NCI-H1092 treated with DMSO at 0.1 percent for 48 hours (cell line): Measurements from ENCODE around the gene PLEKHA7.

Source experiments
- DNase-seq: peaks from one replicate; lab custom pipeline; 2025; lab: John Stamatoyannopoulos, UW

Gene PLEKHA7

GRCh38 chr11:16787035-16787742 lies 227.0 kb downstream of the PLEKHA7 start:
- DNase-seq, result no peak

GRCh38 chr11:16786131-16786530 lies 228.1 kb downstream of the PLEKHA7 start:
- no peak for DNase-seq

GRCh38 chr11:16785520-16786128 lies 228.6 kb downstream of the PLEKHA7 start:
- peak; percentile 48 for DNase-seq

- DNase-seq, result no peak
Measured at GRCh38 chr11:16784666-16785065, 229.5 kb downstream of the PLEKHA7 start.

- DNase-seq, result no peak
Measured at GRCh38 chr11:16784097-16784496, 230.1 kb downstream of the PLEKHA7 start.

GRCh38 chr11:16783321-16783801 lies 230.9 kb downstream of the PLEKHA7 start:
- DNase-seq, result no peak

GRCh38 chr11:16781936-16782919 lies 232.0 kb downstream of the PLEKHA7 start:
- DNase-seq, result no peak

GRCh38 chr11:16780698-16781550 lies 233.3 kb downstream of the PLEKHA7 start:
- DNase-seq, result no peak

- DNase-seq, result no peak
Measured at GRCh38 chr11:16780146-16780545, 234.1 kb downstream of the PLEKHA7 start.

GRCh38 chr11:16779436-16779835 lies 234.8 kb downstream of the PLEKHA7 start:
- DNase-seq, result no peak

- DNase-seq, result no peak
Measured at GRCh38 chr11:16778876-16779275, 235.3 kb downstream of the PLEKHA7 start.

GRCh38 chr11:16778286-16778685 lies 235.9 kb downstream of the PLEKHA7 start:
- no peak for DNase-seq

GRCh38 chr11:16777613-16777975 lies 236.6 kb downstream of the PLEKHA7 start:
- no peak for DNase-seq

GRCh38 chr11:16776711-16777612 lies 237.3 kb downstream of the PLEKHA7 start:
- DNase-seq, result no peak

- no peak for DNase-seq
Measured at GRCh38 chr11:16775614-16776283, 238.5 kb downstream of the PLEKHA7 start.

- no peak for DNase-seq
Measured at GRCh38 chr11:16774936-16775613, 239.1 kb downstream of the PLEKHA7 start.

GRCh38 chr11:16773981-16774935 lies 240.0 kb downstream of the PLEKHA7 start:
- DNase-seq, result no peak

GRCh38 chr11:16772141-16772512 lies 242.1 kb downstream of the PLEKHA7 start:
- no peak for DNase-seq
